ENCODE results near the gene SHROOM2.
"Not testable (repeated sequence)": the region's sequence is repeated elsewhere in the genome, so short reads cannot be mapped to it uniquely, and the experiment has no call there.

Gene SHROOM2

GRCh38 chrX:9784332-9784731, 1.9 kb upstream of the SHROOM2 start:
- DNase-seq: no peak

DNA sequence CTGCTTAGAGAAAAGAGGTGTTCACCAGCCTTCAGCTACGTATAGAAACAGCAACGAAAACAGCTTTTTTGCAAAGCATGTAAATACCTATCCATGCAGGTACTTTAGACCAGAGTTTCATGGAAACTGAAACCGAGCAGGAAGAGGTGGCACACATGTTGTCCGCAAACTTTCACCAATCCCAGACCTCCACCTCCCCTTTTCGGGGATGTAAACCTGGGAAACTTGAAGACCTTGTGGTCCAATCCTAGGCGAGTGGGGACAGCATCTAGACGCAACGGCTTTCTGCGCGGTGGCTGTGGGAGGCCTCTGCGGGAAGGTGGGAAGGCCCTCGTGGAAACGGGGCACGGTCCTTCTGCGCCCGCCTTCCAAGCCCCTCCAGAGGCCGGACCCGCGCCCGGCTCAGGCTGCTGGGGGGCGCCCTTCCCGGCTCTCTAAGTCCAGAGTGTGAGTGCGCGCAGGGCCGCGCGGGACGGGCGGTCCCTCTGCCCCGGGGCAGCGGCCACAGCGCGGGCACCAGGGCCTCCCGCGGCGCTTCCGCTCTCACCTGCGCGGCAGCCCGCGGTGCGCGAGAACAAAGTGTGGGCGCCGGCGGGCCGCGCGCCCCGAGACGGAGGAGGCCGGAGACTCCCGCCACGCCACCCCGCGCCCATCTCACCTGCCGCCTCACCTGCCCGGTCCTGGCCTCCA, 830 bp upstream of the SHROOM2 start:
- no peak for DNase-seq

GRCh38 chrX:9786798-9787635, 788 bp downstream of the SHROOM2 start:
- no peak for DNase-seq

GRCh38 chrX:9788911-9789310, 2.7 kb downstream of the SHROOM2 start:
- no peak for DNase-seq

DNA sequence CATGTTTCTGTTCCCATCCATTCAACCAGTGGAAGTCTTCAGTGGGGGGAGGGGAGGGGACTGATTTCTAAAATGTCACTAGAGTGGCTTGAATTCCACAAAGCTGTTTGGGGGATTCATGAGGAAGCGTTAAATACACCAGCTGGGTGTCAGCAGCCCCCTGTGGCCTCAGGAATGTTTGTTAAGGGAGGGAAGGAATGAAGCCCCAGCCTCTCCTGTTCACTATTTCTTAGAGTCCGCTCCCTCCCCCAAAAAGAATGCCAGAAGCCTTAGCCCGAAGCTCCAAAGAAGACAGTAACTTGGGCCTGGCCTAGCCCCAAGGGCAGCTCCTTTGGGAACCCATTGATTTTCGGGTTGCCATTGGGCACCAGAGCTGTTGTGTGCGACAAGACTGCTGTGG, 3.3 kb downstream of the SHROOM2 start:
- no peak for DNase-seq

DNA sequence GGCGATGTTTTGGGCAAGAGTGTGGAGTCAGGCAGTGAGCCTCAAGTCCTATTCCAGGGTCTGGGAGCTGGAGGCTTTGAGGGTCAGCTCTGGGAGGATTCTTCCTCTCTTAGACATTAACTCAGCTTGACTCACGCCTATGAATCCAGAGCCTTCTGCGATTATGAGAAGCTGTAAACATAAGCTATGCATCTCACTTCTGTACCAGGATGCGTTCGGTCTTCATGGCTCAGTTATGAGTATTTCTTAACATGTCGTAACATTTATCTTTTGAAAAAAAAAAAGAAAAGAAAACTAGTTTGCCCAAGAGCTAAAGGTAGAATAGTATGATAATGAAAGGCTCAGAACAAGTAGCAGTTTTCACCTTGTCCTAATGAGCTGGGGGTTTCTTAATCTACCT, 4.6 kb downstream of the SHROOM2 start:
- no peak for DNase-seq

GRCh38 chrX:9794495-9794894, 8.3 kb downstream of the SHROOM2 start:
- no peak for DNase-seq

DNA sequence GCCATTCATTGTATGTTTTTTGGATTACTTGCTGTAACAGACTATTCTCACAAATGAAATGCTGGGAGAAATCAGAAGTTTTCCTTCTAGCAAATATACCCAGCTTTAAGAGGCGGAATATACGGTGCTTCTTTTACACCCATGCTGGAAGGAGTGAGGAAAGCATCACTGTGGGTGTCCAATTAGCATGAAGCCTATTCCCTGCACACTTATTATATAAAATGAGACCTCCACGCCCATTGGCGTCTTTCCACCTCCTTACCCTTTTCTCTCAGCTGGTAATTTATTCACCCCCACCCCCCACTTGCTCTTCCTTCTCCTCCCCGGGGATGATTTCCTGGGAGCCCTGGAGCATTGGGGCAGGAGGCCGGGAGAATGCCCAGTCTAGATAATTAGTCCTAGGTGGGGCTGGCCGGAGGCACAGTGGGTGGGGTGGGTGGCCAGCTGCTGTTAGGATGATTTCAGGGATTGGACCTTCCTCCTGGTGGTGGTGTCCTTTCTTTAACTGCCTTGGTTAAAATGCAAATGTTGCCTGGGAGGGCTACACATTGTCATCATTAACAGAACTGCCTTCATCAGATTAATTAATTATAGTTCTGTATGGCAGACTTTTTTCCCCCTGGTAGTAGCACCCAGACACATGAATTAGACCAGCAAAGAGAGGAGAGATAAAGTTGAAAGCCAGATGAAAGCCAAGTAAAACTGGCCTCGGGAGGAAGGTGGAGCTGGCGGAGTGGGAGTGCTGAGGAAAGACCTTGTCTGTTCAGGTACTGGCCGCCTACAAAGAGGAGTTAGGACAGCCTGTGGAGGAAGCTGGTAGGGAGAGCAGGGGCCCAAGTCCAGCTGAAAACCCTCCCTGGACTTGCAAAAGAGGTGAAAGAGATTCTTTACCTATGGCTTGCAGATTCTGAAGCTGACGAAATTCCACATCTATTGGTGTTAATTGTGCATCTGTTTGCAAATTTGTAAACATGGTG, 11.4 kb downstream of the SHROOM2 start:
- no peak for DNase-seq

GRCh38 chrX:9802737-9803136, 16.5 kb downstream of the SHROOM2 start:
- DNase-seq: no peak

- no peak for DNase-seq
These were observed 18.2 kb downstream of the SHROOM2 start for GRCh38 chrX:9804444-9804843.

DNA sequence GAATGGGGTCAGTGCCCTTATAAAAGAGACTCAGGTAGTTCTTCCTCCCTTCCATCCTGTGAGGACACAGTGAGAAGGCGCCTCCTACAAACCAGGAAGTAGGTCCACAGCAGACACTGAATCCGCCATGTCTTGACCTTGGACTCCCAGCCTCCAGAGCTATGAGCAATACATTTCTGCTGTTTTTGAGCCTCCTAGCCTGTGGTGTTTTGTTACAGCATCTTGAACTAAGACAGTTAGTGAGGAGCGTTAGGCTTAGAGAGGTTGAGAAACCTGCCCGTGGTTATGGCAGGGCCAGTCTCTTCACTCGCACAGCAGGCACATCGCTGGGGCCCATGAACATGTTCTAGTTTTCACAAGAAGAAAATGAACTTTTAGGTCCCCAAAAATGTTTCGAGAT, 19.7 kb downstream of the SHROOM2 start:
- DNase-seq: no peak

- DNase-seq: no peak
These were observed 21.3 kb downstream of the SHROOM2 start for GRCh38 chrX:9807355-9808182.

DNA sequence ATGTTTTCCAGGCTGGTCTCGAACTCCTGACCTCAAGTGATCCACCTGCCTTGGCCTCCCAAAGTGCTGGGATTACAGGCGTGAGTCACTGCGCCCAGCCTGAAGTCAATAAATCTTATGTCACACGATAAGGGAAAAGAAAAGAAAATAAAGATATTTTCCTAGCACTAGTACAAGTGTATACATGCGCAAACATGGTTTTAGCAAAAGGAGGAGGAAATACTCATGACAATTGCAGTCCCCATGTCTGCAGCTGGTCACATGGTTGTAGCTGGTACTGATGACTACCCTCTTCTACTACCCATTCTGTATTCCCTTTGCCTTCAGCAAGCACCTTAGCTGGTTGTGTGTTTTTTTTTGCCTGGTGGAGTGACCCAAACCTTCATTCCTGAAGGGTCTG, 23.6 kb downstream of the SHROOM2 start:
- not testable (repeated sequence) for DNase-seq

GRCh38 chrX:9811086-9811485, 24.9 kb downstream of the SHROOM2 start:
- not testable (repeated sequence) for DNase-seq

DNA sequence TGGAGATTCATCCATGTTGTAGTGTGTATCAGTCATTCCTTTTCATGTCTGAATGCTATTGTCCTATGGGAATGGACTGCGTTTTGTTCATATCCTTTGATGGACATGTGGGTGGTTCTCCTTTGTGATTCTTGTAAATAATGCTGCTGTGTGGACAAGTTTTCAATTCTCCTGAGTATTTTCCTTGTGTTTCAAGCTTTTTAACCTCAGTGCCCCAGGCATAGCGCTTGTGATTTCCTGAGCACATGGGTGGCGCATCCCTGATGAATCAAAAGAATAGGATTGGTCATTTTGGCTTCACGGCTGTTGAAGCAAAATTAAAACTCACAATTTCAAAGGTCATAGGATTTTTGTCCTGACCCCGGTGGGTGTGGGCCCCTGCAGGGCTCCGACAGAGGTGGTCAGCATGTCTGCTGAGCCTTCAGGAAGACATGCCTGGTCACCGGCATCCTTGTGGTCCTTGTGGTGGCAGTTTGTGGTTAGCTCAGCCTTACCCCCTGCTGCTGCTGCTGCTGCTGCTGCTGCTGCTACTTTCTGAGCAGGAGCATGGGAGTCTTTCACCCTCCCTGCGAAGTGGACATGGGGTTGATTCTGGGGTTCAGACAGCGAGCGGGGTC, 30.0 kb downstream of the SHROOM2 start:
- DNase-seq: no peak

- DNase-seq: no peak
These were observed 35.3 kb downstream of the SHROOM2 start for GRCh38 chrX:9821572-9821971.

DNA sequence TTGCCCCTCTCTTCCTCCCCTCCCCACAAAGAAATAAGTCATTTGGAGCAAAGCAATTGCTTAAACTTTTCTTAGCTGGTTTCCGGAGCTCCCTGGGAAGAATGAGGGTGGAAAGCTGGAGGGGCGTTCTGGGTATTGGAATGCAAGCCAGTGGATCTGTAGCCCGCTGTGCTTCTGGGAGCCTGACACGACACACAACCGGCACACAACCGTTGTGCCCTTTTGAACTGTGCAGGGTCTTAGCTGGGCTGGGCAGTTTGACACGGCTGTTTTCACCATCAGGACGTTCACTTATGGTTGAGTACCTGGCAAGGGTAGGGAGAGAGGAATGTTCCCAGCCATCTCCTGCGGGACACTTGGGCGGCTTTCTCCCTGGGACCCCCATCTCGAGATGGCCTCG, 38.3 kb downstream of the SHROOM2 start:
- no peak for DNase-seq

DNA sequence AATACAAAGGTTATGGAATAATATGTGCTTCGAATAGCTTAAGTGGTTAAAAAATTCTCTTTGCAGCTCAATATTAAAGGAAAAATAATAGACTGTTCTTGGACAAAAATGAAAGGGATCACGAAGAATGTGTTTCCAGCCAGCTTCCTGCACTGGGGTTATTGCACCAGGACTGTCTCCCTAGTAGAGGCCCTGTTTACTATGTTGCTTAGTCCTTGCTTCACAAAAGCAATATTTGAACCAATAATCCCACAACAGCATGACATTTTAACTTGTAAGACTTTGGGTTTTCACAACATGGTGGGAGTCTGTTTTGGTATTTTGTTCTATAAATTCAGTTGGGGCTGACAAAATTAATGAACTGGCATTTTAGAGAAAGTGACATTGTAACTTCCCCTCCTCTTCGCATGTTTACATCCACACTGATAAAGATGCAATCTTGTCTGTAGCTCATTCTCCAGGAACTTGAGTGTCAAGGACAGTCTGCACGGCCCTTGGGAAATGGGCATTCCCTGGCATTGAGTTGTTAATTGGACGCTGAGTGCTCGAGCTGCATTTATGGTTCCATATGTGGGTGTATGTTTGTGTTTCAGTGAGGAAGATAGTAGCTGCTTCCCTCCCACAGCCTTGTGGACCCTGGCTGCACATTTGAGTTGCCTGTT, 39.0 kb downstream of the SHROOM2 start:
- no peak for DNase-seq

GRCh38 chrX:9825966-9826365, 39.7 kb downstream of the SHROOM2 start:
- no peak for DNase-seq

GRCh38 chrX:9829308-9830267, 43.4 kb downstream of the SHROOM2 start:
- no peak for DNase-seq

Measured in CD4-positive, alpha-beta T cell treated with Interleukin-12 subunit alpha and Interleukin-12 subunit beta, for 1 hour (primary cell).